Stimulated activated CD8-positive, alpha-beta memory T cell treated with anti-CD3 and anti-CD28 coated beads, Interleukin-2, amount 100 ng/mL, for 1 hour (primary cell): ENCODE measurements around the gene MRGPRD.
"Not testable (repeated sequence)": the region's sequence is repeated elsewhere in the genome, so short reads cannot be mapped to it uniquely, and the experiment has no call there.

Source experiments
- DNase-seq, 2 donors: peaks; one replicate each; pipeline ENCODE4 v3.0.0-alpha.2; 2020; ENCODE audit warnings: low read depth in 2 of 2

MRGPRD gene

GRCh38 chr11:68994161-68994893 lies 13.5 kb upstream of the MRGPRD start:
- no peak for DNase-seq

DNA sequence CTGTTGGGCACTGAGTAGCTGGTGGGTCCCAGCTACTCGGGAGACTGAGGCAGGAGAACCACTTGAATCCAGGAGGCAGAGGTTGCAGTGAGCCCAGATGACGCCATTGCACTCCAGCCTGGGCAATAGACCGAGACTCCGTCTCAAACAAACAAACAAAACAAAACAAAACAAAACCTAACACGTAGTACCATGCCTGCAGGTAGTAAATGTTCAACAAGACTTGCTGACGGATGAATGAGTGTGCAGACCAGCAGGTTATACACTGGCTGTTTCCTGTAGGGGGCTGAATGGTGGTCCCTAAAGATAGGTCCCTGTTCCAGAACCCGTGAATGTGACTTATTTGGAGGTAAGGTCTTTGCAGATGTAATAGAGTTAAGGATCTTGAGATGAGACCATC lies 12.8 kb upstream of the MRGPRD start:
- no peak for DNase-seq

DNA sequence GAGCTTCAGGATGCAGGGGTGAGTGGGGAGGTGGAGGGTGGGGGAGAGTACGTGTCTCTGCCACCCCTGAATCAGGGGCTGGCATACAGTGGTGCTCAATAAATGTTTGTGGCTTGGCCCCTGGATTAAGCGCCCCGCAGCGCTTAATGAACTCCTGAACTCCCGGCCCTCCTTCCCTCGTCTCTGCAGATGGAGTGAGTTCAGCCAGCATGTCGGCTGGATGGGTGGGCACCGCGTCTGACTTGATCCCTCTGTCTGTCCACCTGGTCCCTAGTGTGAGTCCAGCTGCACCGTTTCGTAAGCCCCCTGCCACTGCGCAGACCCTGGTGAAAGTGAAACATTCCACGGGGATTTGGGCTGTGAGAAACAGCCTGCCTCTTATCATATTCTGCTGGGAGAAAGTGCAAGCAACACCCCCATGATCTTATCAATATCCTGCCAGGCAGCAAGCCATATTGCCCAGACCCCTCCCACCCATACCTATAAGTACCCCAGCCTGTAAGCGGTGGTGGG lies 12.0 kb upstream of the MRGPRD start:
- DNase-seq, result no peak

DNA sequence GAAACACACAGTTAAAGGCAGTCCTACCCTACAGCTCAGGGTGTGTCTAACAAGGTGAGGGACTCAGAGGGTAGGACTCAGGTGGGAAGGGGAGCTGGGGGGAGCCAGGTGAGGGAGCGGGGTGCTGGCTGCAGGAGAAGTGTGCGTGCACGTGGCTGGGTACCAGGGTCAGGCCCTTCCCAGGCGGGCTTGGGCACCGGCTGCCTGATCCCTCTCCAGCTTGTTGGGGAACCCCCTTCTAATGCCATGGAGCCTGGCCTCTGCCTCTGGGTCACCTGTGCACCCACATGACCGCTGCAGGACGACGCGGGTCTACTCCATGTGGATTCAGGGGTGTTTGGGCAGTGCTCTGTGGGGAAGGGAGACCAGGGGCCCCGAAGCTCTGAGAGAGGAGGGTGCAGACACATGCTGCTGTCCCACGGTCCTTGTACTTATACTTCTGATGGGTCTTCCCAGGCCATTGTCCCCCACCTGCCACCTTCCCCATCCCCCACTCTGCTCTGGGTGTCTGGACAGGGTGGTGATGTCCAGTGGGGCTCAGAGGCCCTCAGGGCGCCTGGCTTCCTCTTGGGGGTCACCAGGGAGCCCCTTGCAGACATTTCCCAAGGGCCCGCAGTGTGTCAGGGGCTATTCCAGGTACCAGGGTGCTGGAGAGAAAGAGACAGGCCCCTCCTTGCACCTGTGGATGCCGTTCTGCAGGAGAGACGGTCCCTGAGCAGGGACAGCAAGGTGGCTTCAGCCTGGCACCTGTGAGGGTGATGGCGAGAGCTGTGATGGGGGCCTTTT lies 10.4 kb upstream of the MRGPRD start:
- no peak for DNase-seq

DNA sequence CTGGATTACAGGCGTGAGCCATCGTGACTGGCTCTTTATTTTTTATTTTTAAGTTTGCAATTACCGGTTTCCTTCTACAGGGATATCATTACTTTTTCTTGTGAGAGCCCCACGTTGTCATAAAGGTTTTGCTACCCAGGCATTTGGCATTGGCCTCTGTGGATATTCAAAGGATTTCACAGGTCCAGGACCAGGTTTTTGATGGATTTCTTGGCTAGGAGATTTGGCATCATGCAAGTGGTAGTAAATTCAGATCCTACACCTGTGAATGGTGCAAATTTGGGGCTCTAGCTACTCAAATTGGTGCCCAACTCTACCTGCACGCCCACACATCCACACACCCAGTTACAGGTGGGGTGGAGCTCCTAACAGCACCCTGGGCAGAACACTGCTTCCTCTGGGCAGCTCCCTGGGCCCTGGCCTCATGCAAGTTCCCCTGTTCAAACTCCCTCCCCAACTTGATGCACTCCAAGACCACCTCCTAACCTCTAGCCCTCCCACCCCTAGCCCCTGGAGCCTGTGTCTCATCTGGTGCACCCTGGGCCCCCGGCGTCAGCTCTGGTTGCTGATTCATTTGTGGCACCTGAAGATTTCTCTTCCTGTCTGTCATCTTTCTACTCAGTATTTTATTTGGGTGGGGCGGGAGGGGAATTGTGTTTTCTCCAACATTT lies 9.3 kb upstream of the MRGPRD start:
- DNase-seq, result no peak

GRCh38 chr11:68988491-68988890 lies 7.7 kb upstream of the MRGPRD start:
- DNase-seq, result no peak

- no peak for DNase-seq
Measured at GRCh38 chr11:68987211-68987610, 6.4 kb upstream of the MRGPRD start.

- DNase-seq, result no peak
Measured at GRCh38 chr11:68983801-68984200, 3.0 kb upstream of the MRGPRD start.

DNA sequence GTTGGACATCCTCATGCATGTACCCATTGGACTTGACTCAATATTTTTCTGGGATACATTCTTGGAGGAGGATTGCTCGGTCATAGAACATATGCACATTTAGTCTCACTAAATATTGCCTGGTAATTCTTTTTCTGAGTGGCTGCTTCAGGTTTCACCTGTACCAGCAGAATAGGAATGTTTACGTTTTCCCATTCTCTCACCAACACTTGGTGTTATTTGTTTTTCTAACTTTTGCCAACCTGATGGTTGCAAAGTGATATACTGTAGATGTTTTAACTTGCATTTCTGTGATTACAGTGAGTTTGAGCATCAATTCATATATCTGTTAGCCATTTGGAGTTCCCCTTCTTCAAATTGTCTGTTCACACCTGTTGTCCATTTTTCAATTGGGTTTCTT lies 1.3 kb upstream of the MRGPRD start:
- DNase-seq, result no peak

- DNase-seq, result no peak
Measured at GRCh38 chr11:68979931-68980775, 633 bp downstream of the MRGPRD start.

DNA sequence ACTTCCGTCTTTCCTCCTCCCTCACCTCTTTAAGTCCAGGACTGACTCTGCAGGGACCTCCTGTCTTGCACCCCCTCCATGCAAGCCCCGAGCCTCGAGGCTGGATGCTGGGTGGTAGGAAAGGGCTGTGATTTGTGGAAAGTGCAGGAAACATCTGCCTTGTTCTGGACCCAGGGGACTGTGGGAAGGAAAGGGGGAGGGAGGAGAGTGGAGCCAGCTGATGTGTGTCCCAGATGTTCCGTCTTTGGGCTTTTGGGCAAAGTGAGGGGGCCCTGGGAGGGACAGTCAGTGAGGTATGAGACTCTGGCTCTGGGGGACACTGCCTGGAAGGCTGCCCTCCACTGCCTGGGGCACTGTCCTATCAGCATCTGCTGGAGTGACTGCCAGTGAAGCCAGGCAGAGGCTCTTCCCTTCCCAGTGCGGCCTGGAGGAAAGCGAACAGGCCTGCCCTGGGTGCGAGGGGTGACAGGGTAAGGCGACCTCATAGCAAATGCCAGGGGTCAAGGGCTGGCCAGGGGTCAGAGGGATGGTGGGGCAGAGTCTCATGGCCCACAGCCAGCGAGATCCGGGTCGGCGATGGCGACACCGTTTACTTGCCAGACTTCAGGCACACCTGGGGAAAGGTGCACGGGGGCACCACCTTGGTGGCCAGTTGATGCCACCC lies 1.7 kb downstream of the MRGPRD start:
- no peak for DNase-seq

DNA sequence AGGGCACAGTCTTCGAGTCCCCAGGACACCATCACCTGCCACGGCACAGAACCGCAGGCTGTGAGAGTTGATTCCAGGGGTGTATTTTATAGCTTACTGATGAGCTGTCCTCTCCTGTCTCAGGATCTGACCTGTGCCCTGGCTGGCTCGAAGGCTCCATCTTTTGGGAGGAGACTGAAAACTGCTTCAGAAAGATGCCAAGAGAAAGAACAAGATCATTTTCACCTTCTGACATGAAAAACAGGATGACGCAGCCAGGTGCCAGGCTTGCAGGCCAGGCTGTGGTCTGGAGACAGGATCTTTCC lies 2.2 kb downstream of the MRGPRD start:
- no peak for DNase-seq

DNA sequence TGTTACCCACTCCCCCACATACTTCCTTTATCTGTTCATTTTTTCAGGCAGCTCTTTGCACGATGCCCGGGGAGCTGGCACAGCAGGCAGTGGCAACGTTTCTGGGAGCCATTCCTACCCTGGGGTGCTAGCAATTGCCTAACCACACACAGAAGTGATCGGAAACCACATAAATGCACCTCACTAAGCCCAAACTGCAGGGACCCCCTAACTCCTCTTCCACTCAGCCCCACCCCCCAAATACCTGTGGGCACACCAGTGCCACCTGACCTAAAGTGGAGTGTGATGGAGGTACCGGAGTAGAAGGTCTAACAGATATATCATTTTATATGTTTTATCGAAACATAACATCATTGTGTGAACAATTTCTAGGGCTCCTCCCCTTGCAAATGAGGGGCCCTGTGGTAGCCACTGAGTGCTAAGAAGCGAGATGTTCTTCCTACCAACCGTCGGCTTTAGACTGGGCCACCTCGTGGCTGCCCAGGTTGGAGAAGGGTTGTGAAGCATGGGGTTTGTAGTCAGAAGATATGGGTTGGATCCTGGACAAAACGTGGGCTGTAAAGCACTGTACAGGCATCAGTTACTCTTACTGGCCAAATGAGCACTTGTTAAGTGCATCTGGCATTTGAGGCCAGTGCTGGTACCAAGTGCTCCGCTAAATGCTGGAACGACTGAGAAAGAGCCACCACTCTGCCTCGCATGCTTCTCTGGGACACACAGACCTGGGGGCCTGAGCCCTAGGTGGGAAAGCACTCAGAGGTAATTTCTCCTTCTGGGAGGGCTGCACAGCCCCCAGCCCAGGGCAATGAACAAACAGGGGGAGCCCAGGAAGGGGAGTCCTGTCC lies 2.8 kb downstream of the MRGPRD start:
- no peak for DNase-seq

GRCh38 chr11:68976563-68976962 lies 4.2 kb downstream of the MRGPRD start:
- DNase-seq, result no peak

DNA sequence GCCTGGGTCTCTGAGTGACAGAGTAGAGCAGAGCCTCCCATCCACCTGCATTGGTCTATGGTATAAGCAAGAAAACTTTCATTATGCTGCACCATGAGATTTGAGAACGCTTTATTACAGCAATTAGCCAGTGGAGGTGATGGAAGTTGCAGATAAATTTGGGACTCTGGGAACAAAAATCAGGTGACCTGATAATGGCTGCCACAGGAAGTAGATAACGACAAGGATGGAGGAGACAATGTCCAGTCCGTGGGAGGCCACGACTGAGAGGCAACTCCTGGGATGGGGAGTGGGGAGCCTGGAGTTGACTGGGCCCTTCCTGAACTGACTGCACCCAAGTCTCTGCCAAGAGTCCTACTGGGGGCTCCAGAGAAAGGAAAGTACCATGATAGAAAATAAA lies 4.7 kb downstream of the MRGPRD start:
- DNase-seq, result no peak

DNA sequence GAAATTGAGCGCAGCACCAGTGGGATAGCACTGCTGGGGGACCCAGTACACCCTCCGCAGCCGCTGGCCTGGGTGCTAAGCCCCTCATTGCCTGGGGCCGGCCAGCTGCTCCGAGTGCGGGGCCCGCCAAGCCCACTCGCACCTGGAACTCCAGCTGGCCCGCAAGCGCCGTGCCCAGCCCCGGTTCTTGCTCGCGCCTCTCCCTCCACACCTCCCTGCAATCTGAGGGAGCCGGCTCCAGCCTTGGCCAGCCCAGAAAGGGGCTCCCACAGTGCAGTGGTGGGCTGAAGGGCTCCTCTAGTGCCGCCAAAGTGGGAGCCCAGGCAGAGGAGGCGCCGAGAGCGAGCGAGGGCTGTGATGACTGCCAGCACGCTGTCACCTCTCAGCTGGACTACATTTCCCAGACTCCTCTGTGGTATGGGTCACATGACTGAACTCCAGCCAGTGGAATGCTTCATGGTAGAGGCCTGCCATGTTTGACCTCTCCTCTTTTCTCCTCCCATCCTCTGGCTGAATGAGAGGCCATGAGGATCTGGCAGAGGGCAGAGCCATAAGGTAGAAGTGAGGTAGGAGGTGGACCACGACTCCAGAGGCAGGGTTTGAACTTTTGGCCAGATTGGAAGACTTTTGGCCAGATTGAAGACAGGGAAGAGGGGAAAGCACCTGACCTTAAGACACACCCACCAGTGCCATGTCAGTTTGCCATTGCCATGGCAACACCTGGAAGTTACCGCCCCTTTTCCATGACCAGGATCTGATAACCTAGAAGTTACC lies 6.2 kb downstream of the MRGPRD start:
- no peak for DNase-seq

- not testable (repeated sequence) for DNase-seq
Measured at GRCh38 chr11:68973706-68974105, 7.1 kb downstream of the MRGPRD start.

DNA sequence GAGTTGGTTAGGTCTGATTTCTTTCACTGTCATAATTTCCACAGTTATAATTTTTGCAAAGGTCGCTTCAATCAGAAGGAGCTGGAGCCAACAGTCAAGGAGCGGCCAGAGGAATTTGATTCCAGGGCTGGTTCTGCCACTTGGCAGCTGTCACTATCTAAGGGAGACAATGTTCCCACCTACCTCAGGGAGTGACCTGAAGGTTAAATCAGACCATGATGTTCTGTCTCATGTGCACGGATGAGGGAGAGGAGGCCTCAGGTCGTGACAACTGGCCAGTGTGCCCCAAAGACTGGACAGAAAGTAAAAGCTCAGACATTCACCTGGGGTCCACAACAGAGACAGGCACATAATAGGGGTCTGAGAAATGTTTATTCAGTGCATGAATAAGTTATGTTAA lies 7.6 kb downstream of the MRGPRD start:
- DNase-seq, result no peak

DNA sequence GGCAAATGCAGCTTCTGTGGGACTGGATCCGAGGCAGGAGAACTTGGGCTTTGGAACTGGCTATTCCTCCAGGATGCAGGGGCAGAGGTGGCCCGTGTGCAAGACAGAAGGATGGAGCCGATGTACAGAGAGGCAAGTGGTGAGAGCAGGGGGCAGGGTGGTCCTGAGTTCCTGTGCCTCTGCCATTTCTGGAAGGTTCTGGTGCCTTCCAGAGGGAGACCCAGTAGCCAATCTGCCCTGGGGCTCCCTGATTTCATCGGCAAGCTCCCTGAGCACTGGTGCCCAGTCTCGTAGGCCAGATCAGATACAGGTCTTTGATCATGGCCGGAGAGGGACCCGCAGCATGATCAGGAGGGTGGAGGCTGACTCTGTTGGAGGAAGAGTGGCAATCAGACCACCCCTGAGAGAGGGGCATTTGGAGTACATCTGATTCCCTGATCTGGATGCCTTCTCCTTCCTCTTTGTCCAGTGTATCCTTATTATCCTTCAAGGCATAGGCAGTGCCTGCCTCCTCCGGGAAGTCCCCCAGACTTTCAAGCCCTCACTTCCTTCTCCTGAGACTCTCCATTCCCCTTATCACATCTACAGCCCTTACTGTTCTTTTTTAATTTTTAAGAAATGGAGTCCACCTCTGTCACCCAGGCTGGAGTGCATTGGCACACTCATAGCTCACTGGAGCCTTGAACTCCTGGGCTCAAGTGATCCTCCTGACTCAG lies 9.7 kb downstream of the MRGPRD start:
- no peak for DNase-seq
